ENCODE data around the gene GUCA2B. TPM values are rescaled to one million over a fixed set of nuclear protein-coding genes. Genes with fewer than 3 reads are reported as not detected.

Gene GUCA2B
- total RNA-seq, 1 donor from 2014 or later = not detected

DNA sequence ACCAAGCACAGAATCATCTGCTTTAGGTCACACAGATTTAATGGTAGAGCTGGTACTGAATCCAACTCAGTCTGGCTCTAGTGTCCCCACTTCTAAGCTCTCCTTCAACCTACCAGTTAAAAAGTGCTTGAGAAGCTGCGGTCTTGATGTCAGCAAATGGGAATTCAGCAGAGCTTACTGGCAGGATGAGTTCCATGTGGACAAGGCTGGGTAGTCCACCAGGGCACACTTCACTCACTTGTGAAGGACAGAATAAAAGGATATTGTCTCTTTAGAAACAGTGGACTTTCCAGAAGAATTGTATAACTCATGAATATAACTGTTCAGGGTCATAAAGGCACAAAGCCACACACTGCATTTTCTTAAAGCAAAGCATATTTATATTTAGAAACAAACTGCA, 35.1 kb upstream of the GUCA2B start:
- no peak for DNase-seq (ENCODE audit: low read depth)

DNA sequence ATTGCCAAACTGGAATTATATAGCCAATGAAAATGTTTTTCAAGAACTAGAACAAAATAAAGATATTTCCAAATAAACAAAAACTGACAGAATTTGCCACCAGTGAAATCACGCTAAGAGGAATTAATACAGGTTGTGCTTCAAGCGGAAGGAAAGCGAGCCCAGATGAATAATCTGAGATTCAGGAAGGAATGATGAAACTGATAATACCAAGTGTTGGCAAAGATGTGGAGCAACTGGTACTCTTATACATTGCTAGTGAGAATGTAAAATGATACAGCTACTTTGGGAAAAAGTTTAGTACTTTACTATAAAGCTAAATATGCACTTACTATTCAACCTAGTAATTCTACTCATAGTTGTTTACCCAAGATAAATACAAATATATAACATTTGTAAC, 30.8 kb upstream of the GUCA2B start:
- TF ChIP-seq, protein P1, sequence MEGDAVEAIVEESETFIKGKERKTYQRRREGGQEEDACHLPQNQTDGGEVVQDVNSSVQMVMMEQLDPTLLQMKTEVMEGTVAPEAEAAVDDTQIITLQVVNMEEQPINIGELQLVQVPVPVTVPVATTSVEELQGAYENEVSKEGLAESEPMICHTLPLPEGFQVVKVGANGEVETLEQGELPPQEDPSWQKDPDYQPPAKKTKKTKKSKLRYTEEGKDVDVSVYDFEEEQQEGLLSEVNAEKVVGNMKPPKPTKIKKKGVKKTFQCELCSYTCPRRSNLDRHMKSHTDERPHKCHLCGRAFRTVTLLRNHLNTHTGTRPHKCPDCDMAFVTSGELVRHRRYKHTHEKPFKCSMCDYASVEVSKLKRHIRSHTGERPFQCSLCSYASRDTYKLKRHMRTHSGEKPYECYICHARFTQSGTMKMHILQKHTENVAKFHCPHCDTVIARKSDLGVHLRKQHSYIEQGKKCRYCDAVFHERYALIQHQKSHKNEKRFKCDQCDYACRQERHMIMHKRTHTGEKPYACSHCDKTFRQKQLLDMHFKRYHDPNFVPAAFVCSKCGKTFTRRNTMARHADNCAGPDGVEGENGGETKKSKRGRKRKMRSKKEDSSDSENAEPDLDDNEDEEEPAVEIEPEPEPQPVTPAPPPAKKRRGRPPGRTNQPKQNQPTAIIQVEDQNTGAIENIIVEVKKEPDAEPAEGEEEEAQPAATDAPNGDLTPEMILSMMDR (IDR thresholded peaks at IDR 0.05; ENCODE audit: insufficient read depth, low read length, poor library complexity, severe bottlenecking) = no peak
- Histone ChIP-seq H3K36me3 (ENCODE audit: control insufficient read depth, insufficient read depth, low read length) (no peaks in the 10 kb centered on the region), H3K27me3 (ENCODE audit: control insufficient read depth, insufficient read depth, low read length) (no peaks in the 10 kb centered on the region), H3K4me3 (ENCODE audit: low read depth, low read length) (no peak overlapping the region)
- DNase-seq (ENCODE audit: low read depth) = no peak

More for the DNA sequence above, 35.1 kb upstream of the GUCA2B start:
- no peak overlapping the region for H3K4me3 ChIP-seq (ENCODE audit: low read depth, low read length)
- H3K36me3 ChIP-seq (ENCODE audit: control insufficient read depth, insufficient read depth, low read length) = no peaks in the 10 kb centered on the region
- TF ChIP-seq, protein P1 (IDR thresholded peaks at IDR 0.05; ENCODE audit: insufficient read depth, low read length, poor library complexity, severe bottlenecking) = no peak
- H3K27me3 ChIP-seq (ENCODE audit: control insufficient read depth, insufficient read depth, low read length) = no peaks in the 10 kb centered on the region

DNA sequence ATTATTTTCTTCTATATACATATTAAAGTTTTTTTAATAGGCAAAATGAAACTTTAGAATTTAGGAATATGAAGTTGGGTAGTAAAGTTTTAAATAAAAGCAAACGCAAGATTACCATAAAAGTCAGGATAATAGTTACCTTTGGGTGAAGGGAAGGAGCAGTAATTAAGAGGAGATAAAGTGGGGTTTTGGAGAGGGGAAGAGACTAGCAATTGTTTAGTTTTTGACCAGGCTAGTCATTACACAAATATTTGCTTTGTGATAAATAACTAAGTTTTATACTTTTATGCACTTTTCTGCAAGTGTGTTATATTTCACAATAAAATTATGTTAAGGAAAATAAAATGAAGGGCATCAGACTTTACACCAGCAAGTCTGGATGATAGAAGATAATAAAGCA, 27.7 kb upstream of the GUCA2B start:
- peaks cover 5% of the 10 kb centered on the region for H3K27me3 ChIP-seq (ENCODE audit: control insufficient read depth, insufficient read depth, low read length)
- H3K36me3 ChIP-seq (ENCODE audit: control insufficient read depth, insufficient read depth, low read length) = no peaks in the 10 kb centered on the region
- TF ChIP-seq, protein P1 (IDR thresholded peaks at IDR 0.05; ENCODE audit: insufficient read depth, low read length, poor library complexity, severe bottlenecking) = no peak
- no peak overlapping the region for H3K4me3 ChIP-seq (ENCODE audit: low read depth, low read length)
- no peak for DNase-seq (ENCODE audit: low read depth)

DNA sequence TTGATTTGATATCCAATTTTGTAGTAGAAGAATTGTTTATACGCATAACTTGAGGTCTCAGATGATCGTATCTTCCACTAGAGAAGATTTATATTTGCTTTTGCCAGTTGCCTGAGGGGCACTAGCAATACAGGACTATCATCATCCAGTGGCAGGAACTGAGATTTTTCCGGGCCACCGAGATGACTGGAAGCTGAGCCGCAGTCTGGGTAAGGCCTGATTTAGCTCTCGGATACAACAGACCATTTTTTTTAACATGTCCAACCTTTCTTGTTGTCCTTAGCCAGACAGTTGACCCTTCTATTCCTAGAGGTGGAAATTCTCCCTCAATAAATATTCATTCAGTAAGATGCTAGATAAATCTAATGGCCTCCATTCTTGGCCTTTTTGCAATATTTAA, 25.4 kb upstream of the GUCA2B start:
- Histone ChIP-seq H3K4me3 (ENCODE audit: low read depth, low read length) (no peak overlapping the region), H3K36me3 (ENCODE audit: control insufficient read depth, insufficient read depth, low read length) (no peaks in the 10 kb centered on the region), H3K27me3 (ENCODE audit: control insufficient read depth, insufficient read depth, low read length) (peaks cover 5% of the 10 kb centered on the region)
- DNase-seq (ENCODE audit: low read depth) = no peak
- TF ChIP-seq, protein P1 (IDR thresholded peaks at IDR 0.05; ENCODE audit: insufficient read depth, low read length, poor library complexity, severe bottlenecking) = no peak

DNA sequence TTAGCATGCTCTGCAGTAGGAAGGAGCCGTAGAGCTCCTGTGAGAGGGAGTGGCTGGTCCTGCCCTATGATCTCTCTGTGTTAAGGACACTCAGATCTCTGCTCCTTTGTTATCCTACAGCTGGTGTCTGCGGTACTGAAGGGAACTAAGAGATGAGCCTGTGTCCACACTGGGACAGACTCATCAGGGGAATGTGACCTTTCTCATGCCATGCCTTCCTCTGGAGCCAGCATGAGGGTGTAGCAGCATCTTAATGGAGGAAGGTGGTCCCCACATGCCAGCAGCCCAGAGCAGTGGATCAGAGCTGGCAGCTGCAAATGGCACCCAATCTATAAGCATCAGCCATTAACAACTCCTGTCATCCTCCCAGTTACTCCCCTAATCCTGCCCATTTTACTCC, 24.7 kb upstream of the GUCA2B start:
- Histone ChIP-seq H3K4me3 (ENCODE audit: low read depth, low read length) (no peak overlapping the region), H3K27me3 (ENCODE audit: control insufficient read depth, insufficient read depth, low read length) (peaks cover 5% of the 10 kb centered on the region), H3K36me3 (ENCODE audit: control insufficient read depth, insufficient read depth, low read length) (no peaks in the 10 kb centered on the region)
- DNase-seq (ENCODE audit: low read depth) = no peak
- TF ChIP-seq, protein P1 (IDR thresholded peaks at IDR 0.05; ENCODE audit: insufficient read depth, low read length, poor library complexity, severe bottlenecking) = no peak

DNA sequence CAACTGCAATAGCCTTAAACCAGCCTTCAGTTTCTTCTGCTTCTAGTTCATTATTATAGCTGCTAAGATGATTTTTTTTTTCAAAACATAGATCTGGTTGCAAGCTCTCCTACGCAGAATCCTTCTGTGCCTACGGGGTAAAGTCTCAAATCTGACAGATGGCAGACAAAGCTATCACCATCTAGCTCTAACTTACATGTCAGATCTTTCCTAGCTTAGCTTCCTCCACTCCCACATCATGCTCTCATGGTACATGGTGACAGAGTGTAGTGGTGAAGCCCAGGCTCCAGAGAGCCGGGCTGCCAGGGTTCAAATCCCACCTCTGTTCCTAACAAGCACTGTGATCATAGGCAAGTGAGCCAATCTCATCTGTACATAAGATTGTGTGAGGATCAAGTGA, 24.2 kb upstream of the GUCA2B start:
- no peak for DNase-seq (ENCODE audit: low read depth)
- Histone ChIP-seq H3K36me3 (ENCODE audit: control insufficient read depth, insufficient read depth, low read length) (no peaks in the 10 kb centered on the region), H3K4me3 (ENCODE audit: low read depth, low read length) (no peak overlapping the region), H3K27me3 (ENCODE audit: control insufficient read depth, insufficient read depth, low read length) (peaks cover 5% of the 10 kb centered on the region)
- TF ChIP-seq, protein P1 (IDR thresholded peaks at IDR 0.05; ENCODE audit: insufficient read depth, low read length, poor library complexity, severe bottlenecking) = no peak

Data from kidney epithelial cell (primary cell).